GM10266 (cell line): Measurements from ENCODE around the gene TSHZ3.

ENCODE experiments used
- DNase-seq: peaks from one replicate; pipeline ENCODE4 v3.0.0; 2012; ENCODE audit errors: extremely low spot score
- TF ChIP-seq, protein P1 (sequence below): IDR thresholded peaks from 2 replicates; pipeline ENCODE4 v1.5.1; 2012; ENCODE audit warnings: mild to moderate bottlenecking, low read depth; ENCODE audit not compliant: control insufficient read depth, insufficient read depth; ENCODE audit errors: missing control alignments

TSHZ3 gene

DNA sequence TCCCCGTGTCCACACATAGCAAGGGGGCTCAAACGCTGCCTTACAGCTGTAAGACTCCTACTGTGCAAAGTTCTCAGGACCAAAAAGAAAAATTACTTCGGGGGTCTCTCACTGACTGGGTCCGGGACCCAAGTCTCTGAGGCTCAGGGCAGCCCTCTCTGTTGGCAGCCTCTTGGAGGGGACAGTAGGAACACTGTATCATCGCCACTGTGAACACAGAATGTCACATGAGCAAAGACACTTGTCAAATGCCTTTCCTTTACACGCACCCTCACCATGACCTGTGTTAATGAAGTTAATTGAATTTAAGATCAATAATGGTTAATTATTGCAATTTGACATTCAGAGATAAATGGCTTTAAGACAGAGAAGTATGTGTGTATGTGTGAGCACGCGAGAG lies 49.6 kb downstream of the TSHZ3 start:
- TF ChIP-seq, protein P1, sequence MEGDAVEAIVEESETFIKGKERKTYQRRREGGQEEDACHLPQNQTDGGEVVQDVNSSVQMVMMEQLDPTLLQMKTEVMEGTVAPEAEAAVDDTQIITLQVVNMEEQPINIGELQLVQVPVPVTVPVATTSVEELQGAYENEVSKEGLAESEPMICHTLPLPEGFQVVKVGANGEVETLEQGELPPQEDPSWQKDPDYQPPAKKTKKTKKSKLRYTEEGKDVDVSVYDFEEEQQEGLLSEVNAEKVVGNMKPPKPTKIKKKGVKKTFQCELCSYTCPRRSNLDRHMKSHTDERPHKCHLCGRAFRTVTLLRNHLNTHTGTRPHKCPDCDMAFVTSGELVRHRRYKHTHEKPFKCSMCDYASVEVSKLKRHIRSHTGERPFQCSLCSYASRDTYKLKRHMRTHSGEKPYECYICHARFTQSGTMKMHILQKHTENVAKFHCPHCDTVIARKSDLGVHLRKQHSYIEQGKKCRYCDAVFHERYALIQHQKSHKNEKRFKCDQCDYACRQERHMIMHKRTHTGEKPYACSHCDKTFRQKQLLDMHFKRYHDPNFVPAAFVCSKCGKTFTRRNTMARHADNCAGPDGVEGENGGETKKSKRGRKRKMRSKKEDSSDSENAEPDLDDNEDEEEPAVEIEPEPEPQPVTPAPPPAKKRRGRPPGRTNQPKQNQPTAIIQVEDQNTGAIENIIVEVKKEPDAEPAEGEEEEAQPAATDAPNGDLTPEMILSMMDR, result no peak
- DNase-seq, result no peak

DNA sequence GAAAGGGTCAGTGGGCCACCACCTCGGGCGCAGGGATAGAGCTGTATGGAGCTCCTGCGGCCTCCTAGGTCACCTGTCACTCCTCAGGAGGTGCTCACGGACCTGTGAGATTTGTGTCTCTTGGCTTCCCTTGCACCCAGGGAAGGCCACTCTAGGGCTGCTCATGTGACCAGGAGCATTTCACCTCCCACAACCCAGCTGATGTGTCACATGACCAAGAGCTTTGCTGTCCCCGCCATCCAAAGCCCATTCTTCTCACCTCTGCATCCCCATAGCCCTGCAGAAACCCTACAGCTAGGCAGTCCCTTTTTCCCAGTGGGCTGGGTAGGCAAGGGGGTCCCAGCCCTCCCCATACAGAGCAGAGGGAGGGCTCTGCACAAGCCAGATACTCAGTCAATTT lies 51.2 kb downstream of the TSHZ3 start:
- TF ChIP-seq, protein P1, result no peak
- no peak for DNase-seq

DNA sequence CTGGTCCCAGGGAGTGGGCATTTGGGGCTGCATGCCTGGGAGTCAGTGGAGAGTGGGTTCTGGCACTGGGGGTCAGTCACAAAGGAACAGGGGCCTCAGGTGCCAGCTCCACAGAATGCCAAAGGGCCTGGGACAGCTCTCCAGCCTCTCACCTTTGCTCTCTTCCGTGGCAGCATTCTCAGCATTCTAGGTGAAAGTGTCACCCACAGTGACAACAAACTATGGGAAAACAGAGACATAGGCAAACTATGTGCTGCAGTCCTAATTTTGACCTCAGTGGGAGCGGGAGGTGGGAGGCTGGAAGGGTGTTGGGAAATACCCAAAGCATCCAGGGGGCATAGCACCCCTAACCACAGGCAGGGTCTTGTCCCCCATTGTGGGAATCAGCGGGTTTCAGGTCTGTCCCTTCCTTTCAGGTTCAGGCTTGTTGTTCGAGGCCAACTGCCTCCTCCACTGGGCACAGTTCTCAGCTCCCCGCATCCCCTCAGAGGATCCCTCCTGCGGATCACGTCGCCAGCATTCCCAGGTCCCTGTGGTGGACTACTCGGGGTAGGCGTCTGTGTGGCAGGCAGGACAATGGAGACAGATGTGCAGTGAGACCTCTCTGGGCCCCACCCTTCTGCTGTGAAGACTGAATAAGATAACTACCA lies 52.4 kb downstream of the TSHZ3 start:
- TF ChIP-seq, protein P1, result no peak
- no peak for DNase-seq

DNA sequence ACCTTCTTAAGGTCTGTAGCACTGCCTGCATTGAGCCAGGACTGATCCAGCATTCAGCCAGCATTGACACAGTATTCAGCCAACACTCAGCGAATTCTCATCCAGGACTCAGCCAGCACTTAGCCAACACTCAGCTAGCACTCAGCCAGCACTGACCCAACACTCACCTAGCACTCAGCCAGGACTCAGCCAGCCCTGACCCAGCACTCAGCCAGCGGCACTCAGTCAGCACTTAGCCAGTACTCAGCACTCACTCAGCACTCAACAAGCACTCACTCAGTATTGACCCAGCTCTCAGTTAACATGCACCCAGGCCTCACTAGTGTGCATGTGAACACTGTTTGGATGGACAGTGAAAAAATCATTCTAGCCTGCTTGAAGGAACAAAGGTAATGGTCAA lies 55.0 kb downstream of the TSHZ3 start:
- no peak for DNase-seq

GRCh38 chr19:31292639-31293185 lies 56.5 kb downstream of the TSHZ3 start:
- DNase-seq, result no peak
- TF ChIP-seq, protein P1, result no peak

More for the DNA sequence above, 55.0 kb downstream of the TSHZ3 start:
- TF ChIP-seq, protein P1, result no peak

DNA sequence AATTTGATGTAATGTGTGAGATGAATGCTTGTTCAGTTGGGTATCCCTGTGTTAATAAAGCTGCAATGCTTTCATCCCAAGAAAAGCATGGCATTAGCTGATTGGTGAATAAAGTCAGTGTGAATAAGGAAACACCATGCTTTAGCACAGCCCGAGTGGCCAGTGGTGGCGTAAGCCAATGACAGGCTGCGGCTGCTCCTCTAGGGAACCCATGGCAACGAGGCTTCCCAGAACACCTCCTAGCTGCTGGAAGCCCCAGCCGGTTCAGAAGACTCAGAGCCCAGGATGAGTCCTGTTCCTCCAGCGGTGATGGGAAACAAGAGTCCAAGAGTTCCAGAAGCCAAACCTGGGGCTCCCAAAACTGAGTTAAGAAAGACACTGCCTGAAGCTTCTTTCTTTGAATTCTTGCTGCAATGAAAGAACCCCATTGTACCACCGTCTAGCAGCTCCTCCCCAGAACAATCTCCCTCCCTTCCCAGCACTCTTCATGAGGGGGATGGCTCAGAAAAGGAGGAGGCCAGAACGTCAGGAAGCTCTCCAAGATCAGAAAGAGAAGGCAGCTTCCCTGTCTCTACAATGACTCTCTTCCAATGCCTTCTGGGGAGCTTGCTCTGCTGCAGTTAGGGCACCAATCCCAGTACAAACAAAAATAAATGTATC lies 58.2 kb downstream of the TSHZ3 start:
- TF ChIP-seq, protein P1, result no peak
- no peak for DNase-seq

DNA sequence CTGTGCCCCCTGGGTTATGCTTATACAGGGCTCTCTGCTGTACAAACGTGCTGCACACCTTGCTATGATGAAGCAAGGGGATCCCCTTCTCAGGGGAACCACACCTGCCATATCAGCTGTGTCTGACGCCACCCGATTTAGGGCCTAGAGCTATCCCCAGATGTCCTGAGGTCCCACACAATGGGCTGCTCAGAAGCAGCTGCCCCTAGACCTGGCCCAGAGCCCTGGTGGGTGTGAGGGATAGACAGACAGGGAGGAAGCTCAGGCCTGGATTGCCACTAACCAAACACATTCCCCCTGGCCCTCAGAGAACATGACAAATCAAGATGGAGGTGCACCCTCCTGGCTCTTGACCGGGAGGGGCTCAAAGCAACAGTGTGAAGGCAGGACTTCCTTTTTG lies 59.3 kb downstream of the TSHZ3 start:
- TF ChIP-seq, protein P1, result no peak
- DNase-seq, result no peak
